Kidney capillary endothelial cell (primary cell): Measurements from ENCODE around the gene SLC5A6.
"Not testable (repeated sequence)": the region's sequence is repeated elsewhere in the genome, so short reads cannot be mapped to it uniquely, and the experiment has no call there.

Experiments
- DNase-seq: peaks from one replicate; pipeline ENCODE4 v3.0.0-alpha.2; 2018; ENCODE audit warnings: low spot score

SLC5A6 gene

DNA sequence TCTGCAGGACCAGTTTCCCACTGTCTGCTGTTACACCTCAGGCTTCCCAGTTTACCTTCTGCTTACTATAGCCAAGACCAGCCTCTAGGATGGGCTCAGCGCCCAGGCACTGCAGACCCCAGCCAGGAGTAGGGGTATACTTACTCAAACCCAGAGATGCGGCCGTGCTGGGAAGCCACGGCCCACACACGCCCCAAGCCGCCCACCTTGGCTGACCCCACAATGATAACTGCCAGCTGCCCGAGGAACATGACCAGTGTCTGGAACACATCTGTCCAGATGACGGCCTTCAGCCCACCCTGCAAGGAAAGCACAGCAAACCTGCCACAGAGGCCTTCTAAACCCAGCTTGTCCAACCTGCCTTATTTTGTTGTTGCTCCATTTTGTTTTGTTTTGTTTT lies 6.9 kb downstream of the SLC5A6 start:
- no peak for DNase-seq

DNA sequence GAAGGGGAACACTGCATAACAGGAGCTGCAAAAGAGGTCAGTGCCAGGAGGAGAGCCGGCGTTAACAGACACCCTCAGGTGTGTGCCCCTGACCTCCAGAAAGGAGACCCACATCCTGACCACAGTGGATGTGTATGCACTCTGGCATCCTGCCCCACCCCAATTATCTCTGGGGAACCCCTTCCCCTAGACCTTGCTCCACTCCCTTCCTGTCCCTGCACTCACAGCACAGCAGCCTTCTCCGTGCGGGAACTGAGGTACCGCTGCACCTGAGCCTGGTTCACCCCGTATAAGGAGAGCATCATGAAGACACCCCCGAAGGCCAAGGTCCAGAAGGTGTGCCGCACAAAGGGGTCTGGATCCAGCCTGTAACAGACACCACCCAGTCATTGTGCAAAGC lies 7.5 kb downstream of the SLC5A6 start:
- DNase-seq = no peak

DNA sequence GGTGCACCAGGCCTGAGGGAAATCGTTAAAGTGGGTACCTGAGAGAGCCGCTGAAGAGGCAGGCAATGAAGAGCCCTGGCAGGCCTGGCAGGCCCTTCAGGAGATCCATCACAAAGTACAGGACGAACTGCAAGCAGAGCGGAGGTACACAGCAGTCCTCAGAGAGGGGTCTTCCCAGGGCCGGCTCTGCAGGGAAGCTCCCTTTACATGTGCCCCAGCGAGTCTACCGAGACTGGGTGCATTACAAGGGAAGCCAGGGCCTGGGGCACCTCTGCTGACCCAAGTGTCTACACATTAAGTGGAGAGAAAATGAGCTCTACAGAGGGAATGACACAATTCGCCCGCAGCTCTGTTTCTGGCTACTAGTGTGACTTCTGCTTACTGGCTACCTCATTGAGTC lies 8.3 kb downstream of the SLC5A6 start:
- DNase-seq = no peak

DNA sequence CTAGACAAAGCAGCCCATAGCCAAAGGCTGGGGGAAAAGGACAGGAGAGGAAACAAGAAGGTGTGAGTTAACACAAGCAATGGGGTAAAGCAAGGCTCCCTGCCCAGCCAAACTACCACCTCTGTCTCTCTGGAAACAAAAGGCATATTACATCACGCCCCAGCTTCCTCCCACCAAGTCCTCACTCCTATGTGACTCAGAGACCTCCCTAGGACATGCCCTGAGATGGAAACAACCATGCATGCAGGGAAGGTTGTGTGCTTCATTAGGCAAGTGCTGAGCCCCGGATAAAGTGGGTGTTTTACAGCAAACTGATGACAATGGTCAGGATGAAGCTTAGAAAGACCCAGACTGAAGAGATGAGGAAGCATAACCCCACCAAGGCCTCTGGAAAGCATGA lies 9.2 kb downstream of the SLC5A6 start:
- DNase-seq = no peak

DNA sequence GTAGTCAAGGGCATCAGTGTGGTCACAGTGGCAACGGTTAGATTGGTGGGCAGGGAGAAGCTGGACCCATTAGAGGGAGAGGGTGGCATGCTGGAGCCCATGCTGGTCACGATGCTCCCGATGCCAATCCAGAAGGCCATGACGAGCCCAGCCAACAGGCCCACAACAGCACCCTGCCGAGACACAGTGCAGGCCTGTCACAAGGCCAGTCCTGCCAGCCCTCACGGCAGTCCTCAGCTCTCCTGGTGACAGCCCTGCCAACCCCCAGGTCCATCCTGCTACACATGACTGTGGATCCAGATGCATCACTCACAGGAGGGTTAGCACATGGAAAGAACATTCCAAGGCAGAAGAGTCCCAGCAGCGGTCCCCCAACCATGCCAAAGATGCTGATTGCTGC lies 10.4 kb downstream of the SLC5A6 start:
- no peak for DNase-seq

DNA sequence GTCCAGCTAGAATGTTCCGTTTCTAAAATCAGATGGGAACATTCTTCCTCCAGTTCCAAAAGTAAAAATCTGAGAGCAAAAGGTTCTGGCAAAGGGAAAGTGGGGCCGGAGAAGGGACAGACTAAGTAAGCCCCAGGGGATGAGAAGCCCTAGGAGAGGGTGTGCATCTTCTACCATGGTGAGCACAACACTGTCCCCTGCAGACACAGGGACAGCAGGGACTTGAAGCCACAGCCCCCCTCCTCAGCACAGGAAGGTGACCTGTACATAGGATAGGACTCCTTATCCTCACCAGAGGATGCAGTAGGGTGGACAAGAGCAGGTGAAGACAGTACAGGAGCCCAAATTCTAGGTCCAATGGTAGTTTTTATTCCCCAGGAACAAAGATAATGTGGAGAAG lies 12.8 kb downstream of the SLC5A6 start:
- DNase-seq = no peak

DNA sequence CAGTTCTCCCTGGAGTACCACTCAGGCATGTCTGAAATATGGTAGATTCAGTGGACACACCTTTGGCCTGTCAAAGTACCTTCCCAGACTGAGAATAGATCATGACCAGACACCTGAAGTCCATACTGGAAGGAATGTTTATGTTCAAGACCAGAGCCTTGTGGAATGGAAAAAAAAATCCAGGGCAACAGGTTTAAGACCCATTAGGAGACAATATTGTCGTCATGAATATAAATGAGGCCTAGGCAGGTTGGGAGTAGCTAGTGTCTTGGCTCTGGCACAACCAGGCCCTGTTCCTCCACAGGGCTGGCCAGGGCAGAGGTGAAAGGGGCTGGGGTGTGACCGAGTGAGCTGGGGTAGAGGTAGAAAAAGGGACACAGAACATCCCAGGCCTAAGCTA lies 13.4 kb downstream of the SLC5A6 start:
- no peak for DNase-seq

DNA sequence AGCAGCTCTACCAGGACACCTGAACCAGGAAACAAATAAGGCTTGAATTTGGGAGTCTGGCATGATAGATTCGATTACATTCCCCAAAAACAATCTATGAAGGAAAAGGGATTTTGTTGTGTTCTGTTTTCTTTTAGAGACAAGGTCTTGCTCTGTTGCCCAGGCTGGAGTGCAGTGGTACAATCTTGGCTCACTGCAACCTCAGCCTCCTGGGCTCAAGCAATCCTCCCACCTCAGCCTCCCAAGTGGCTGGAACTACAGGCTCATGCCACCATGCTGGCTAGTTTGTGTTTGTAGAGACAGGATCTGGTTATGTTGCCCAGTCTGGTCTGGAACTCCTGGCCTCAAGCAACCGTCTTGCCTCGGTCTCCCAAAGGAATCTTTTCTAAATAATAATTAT lies 14.0 kb downstream of the SLC5A6 start:
- not testable (repeated sequence) for DNase-seq

DNA sequence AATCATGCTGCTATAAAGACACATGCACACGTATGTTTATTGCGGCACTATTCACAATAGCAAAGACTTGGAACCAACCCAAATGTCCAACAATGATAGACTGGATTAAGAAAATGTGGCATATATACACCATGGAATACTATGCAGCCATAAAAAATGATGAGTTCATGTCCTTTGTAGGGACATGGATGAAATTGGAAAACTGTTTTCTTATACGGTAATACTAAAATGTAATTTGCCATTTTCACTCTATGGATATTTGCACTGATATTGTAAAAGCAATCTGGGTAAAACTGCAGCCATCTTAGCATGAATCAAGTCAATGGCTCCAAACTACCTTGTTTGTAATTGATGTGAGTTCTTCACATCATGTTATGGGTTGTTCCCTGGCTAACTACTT lies 16.3 kb downstream of the SLC5A6 start:
- not testable (repeated sequence) for DNase-seq

DNA sequence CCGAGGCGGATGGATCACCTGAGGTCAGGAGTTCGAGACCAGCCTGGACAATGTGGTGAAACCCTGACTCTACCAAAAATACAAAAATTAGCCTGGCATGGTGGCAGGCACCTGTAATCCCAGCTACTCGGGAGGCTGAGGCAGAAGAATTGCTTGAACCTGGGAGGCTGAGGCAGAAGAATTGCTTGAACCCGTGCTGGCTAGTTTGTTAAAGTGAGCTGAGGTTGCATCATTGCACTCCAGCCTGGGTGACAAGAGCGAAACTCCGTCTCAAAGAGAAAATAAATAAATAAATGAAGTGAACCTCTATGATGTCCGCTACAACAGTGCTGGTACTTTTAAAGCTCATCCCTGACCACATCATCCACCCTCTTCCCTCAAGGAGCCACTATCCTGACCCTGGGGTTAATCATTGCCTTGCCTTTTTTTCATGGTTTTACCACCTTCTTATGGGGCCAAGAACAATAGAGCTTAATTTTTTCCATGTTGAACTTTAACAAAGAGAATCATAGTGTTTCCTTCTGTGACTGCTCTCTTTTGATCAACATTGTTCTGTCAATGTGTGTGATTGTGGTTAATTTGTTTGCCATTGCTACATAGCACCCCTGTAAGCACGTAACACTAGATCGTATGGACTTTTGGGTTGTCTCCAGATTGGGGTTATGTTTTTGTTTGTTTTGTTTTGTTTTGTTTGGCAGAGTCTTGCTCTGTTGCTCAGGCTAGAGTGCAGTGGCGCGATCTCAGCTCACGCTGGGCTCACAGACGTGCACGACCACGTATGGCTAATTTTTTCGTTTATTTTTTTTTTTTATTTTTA lies 17.3 kb downstream of the SLC5A6 start:
- no peak for DNase-seq

DNA sequence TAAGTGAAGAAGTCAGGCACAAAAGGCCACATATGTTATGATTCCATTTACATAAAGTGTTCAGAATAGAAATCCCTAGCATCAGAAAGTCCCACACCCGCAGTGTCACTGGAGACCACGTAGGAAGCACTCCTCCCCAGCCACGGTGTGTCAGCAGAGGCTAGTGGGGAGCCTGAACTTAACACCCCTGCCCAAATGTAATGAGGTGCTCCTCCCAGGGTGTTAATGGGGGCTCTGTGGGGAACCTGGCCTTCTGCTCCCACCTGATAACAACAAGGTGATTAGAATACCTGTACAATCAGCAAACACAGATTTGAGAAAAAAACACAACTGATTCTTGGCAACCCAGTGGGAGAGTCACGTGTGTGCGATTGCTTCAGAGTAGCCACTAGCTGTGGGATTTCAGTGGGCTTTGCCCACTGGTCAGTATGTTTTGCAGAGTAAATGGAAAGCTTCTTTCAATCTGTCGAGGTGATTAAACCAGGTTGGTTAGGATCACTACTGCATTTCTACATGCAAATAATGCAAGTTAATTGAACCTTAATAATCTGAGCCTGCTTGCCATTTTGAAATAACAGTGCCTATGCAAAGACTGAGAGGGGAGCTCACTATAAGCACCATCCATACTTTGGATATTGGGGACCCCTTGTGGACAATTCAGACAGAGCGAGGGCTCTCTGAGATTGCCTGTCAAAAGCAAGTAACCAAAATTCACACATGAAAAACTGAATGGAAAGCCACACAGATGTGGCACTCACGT lies 20.8 kb downstream of the SLC5A6 start:
- DNase-seq = peak; percentile 55

DNA sequence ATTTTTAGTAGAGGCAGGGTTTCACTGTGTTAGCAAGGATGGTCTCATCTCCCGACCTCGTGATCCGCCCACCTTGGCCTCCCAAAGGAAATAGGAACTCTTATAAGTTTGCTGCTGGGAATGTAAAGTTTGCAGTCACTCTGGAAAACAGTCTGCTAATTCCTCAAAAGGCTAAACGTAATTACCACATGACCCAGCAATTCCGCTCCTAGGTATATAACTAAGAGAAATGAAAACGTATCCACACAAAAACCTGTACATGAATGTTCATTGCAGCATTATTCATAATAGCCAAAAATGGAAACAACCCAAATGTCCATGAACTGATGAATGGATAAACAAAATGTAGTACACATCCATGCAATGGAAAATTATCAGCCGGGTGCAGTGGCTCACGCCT lies 22.1 kb downstream of the SLC5A6 start:
- no peak for DNase-seq

DNA sequence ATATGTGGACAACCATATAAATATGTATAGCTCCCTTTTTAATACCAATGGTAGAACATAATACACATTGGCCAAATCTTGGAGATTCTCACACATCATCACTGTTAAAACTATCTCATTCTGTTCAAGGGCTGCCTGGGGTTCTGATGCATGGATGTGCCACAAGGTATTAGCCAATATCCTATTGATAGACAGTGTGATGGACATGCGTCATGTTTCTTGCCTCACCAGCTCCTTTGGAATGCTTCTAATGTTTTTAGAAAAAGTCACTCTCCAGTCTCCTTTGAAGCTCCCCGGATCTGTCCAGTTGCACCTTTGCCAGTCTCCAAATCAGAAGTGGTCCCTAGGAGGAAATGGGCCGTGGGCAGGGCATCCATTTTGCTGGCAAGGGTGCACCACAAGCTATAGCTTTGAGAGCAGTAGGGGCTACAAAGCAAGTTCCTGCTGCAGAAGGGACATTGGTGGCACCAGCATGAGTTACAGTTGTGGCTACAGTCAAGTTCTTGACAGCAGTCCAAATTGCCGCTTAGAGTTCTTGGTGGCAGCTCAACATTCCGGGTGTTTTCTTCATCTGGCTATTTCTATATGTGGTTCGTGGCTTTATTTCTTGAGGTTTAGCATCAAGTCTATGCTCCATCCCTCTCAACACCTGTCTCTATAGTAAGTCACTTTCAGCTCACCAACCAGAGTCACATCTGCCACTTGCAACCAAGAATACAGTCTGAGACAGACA lies 25.3 kb downstream of the SLC5A6 start:
- DNase-seq = no peak

DNA sequence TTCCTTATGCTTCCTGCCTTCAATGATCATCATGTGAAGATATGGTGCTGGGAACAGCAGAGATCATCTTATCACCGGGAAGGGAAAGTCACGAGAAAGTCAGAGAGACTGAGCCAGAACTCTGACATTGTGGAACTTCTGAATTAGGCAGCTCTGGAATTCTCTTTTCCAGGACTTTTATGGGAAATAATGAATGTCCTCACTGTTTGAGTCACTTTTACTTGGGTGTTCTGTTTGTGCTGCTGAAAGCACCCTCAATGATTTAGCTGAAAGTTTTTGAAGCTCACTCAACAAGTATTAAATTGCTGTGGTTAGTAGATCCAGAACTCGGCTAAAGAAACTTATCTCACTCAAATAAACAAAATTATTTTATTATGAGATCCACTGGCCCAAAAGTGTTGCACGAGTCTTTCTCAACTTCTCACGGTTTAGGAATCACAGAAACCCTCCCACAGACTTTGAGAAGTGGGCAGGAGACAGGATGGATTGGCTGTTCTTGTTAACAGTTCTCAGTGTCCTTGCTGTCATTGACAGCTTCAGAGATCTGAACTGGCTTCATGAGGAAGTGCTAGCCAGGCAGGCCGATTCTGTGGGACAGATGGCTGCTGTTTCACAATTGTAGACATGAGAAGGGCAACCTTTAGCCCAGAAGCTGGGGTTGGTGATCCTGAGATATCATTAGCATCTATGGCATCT lies 26.6 kb downstream of the SLC5A6 start:
- DNase-seq = no peak

DNA sequence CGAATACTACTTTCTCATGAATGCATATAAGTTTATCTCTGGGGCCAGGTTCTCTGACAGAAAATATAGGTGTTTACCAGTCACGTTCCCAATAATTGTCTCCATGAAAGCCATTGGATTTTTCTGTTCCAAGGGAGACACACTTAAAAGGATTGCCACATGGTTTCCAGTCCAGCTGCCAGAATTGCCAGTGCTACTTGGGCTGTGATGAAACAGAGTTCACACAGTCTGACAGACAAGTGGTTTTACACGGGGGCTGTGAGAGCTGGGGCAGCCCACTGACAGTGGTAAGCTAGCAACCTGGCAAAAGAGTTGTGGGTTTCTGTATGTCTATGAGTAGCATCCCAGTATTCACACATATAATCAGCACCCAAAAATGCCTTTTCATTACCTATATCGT lies 28.0 kb downstream of the SLC5A6 start:
- no peak for DNase-seq

DNA sequence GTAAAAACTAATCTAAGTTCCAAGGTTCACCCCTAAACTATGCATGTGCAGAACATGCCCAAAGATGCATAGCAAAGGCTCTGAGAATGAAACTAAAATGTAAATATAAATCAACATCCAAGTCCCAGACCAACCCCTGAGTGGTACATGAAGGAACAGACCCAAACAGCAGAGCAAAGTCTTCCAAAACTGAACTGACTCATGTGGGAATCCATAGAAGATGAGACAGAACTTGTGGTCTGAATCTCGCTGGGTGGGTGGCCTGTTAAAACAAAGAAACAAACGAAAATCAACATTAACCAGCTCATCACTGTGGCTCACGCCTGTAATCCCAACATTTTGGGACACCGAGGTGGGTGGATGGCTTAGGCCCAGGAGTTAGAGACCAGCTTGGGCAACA lies 29.7 kb downstream of the SLC5A6 start:
- no peak for DNase-seq

DNA sequence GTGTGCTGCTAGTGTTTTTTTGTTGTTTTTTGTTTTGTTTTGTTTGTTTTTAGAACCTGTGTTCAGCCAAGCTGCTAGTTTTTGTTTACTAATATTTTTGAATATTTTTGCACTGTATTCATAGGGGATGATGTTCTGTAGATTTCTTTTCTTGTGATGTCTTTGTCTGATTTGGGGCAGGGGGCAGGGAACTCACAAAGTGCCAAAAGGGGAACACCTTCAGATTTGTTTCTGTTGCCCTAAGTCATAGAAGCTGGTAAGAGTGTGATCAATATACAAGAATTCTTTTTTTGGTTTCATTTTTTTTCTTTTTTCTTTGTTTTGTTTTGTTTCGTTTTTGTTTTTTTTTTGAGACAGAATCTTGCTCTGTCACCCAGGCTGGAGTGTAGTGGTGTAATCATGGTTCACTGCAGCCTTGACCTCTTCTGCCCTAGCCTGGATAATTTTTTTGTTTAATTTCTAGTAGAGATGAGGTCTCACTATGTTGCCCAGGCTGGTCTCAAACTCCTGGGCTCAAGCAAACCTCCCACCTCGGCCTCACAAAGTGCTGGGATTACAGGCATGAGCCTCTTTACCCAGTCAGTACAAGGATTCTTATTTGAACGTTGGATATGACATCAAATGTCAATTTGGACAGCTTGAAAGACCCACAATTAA lies 32.6 kb downstream of the SLC5A6 start:
- no peak for DNase-seq

DNA sequence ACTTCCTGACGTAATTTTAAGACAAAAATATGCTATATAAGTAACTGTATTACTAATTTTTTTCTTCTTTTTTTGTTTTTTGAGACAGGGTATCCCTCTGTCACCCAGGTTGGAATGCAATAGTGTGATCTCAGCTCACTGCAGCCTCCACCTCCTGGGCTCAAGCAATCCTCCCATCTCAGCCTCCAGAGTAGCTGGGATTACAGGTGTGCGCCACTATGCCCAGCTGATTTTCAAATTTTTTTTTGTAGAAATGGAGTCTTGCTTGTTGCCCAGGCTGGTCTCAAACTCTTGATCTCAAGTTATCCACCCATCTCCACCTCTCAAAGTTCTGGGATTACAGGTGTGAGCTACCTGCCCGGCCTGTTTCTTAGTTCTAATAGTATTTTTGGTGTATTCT lies 33.6 kb downstream of the SLC5A6 start:
- DNase-seq = no peak

DNA sequence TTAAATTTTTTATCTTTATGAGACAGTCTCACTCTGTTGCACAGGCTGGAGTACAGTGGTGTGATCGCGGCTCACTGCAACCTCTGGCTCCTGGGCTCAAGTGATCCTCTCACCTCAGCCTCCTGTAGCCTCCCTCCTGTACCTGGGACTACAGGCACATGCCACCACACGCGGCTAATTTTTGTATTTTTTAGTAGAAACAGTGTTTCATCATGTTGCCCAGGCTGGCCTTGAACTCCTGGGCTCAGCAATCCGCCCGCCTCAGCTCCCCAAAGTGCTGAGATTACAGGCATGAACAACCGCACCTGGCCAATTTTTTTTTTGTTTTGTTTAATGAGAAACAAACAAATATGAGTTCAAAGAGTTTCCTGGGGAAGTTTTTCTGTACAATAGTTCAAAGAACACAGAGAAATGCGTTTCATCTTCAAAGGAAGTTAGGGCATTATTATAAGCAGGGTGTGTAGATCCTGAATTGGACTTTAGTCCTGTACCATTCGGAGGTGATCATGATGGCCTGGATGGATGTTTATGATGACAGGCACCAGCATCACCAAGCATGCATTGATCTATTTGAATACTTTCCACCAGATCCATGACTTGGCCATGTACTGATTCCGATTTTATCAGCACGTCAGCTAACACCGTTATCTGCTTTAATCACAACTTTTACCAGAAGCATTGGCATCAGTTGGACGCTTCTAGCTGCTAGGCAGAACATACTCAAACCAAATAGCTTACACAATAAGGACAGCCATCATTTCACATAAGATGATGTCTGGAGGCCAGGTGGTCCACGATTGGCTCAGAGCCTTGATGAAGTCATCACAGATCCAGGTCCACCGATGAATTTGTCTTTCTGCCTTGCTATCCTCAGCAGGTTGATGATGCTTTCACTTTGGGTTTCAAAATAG lies 34.4 kb downstream of the SLC5A6 start:
- DNase-seq = no peak

DNA sequence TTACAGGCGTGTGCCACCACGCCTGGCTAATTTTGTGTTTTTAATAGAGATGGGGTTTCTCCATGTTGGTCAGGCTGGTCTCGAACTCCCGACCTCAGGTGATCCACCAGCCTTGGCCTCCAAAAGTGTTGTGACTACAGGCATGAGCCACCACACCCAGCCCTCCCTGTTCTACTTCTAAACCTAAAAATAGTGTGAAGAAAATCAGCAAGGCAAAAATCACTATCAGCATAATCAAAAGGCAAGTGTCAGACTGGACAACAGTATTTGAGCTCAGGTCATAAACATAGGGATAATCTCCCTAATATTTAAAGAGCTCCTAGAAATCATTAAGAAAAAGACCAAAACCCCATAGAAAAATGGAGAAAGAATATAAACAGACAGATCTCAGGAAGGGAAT lies 36.3 kb downstream of the SLC5A6 start:
- not testable (repeated sequence) for DNase-seq

DNA sequence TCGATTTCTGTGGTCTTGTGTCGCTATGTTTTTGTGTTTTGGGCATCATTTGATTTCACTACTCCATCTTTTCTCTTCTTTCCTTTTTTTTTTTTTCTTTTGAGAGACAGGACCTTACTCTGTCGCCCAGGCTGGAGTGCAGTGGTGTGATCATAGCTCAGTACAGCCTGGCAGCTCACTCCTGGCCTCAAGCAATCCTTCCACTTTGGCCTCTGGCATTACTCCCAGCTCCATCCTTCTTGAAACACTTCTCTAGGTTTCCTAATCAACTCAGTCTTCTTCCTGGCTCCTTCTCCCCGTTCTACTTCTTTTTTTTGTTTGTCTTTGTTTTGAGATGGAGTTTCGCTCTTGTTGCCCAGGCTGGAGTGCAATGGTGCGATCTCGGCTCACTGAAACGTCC lies 36.7 kb downstream of the SLC5A6 start:
- DNase-seq = no peak
